Measurements from ENCODE around the gene ZBTB49.
"Not testable (repeated sequence)": the region's sequence is repeated elsewhere in the genome, so short reads cannot be mapped to it uniquely, and the experiment has no call there.

The ZBTB49 gene

GRCh38 chr4:4249866-4250265 is 40.2 kb upstream of the ZBTB49 start:
- in situ Hi-C loops (cut with MboI; ENCODE audit: low sequenced_read_pairs, unreplicated experiment): loop anchor here (10.0 kb wide), 1 partner anchor 85 kb away; no protein-coding TSS in a partner anchor
- no peak for TF ChIP-seq CTCF (IDR thresholded peaks at IDR 0.05; ENCODE audit: borderline replicate concordance, control extremely low read depth, extremely low read depth, insufficient read depth, missing control alignments)

GRCh38 chr4:4254199-4254598 is 35.9 kb upstream of the ZBTB49 start:
- in situ Hi-C loops (cut with MboI; ENCODE audit: low sequenced_read_pairs, unreplicated experiment): loop anchor here (10.0 kb wide), 1 partner anchor 81 kb away; no protein-coding TSS in a partner anchor
- no peak for TF ChIP-seq CTCF (IDR thresholded peaks at IDR 0.05; ENCODE audit: borderline replicate concordance, control extremely low read depth, extremely low read depth, insufficient read depth, missing control alignments)
- DNase-seq (ENCODE audit: low spot score): no peak

More at GRCh38 chr4:4249866-4250265, 40.2 kb upstream of the ZBTB49 start:
- DNase-seq (ENCODE audit: low spot score): no peak

- DNase-seq (ENCODE audit: low spot score): no peak
- in situ Hi-C loops (cut with MboI; ENCODE audit: low sequenced_read_pairs, unreplicated experiment): loop anchor here (10.0 kb wide), 1 partner anchor 80 kb away; no protein-coding TSS in a partner anchor
- no peak for TF ChIP-seq CTCF (IDR thresholded peaks at IDR 0.05; ENCODE audit: borderline replicate concordance, control extremely low read depth, extremely low read depth, insufficient read depth, missing control alignments)
Observed at GRCh38 chr4:4254666-4255065, 35.4 kb upstream of the ZBTB49 start.

GRCh38 chr4:4256799-4257198 is 33.3 kb upstream of the ZBTB49 start:
- TF ChIP-seq CTCF (IDR thresholded peaks at IDR 0.05; ENCODE audit: borderline replicate concordance, control extremely low read depth, extremely low read depth, insufficient read depth, missing control alignments): no peak
- in situ Hi-C loops (cut with MboI; ENCODE audit: low sequenced_read_pairs, unreplicated experiment): loop anchor here (10.0 kb wide), 1 partner anchor 78 kb away; no protein-coding TSS in a partner anchor
- peak; percentile 11 for DNase-seq (ENCODE audit: low spot score)

- in situ Hi-C loops (cut with MboI; ENCODE audit: low sequenced_read_pairs, unreplicated experiment): loop anchor here (10.0 kb wide), 1 partner anchor 77 kb away; no protein-coding TSS in a partner anchor
- not testable (repeated sequence) for DNase-seq (ENCODE audit: low spot score)
Observed at GRCh38 chr4:4257705-4258104, 32.3 kb upstream of the ZBTB49 start.

- in situ Hi-C loops (cut with MboI; ENCODE audit: low sequenced_read_pairs, unreplicated experiment): loop anchor here (10.0 kb wide), 1 partner anchor 75 kb away; no protein-coding TSS in a partner anchor
- DNase-seq (ENCODE audit: low spot score): no peak
- TF ChIP-seq CTCF (IDR thresholded peaks at IDR 0.05; ENCODE audit: borderline replicate concordance, control extremely low read depth, extremely low read depth, insufficient read depth, missing control alignments): no peak
Observed at GRCh38 chr4:4259484-4260100, 30.5 kb upstream of the ZBTB49 start.

- TF ChIP-seq CTCF (IDR thresholded peaks at IDR 0.05; ENCODE audit: borderline replicate concordance, control extremely low read depth, extremely low read depth, insufficient read depth, missing control alignments): no peak
- in situ Hi-C loops (cut with MboI; ENCODE audit: low sequenced_read_pairs, unreplicated experiment): no loop called here
- peak; percentile 51 for DNase-seq (ENCODE audit: low spot score)
Observed at GRCh38 chr4:4260185-4260751, 29.8 kb upstream of the ZBTB49 start.
